ENCODE measurements around the gene STRBP.

GRCh38 chr9:123107639-123108285, 160.6 kb downstream of the STRBP start:
- no peak for TF ChIP-seq POLR2AphosphoS5 (IDR thresholded peaks at IDR 0.05; ENCODE audit: low read depth)
- TF ChIP-seq, protein P1, sequence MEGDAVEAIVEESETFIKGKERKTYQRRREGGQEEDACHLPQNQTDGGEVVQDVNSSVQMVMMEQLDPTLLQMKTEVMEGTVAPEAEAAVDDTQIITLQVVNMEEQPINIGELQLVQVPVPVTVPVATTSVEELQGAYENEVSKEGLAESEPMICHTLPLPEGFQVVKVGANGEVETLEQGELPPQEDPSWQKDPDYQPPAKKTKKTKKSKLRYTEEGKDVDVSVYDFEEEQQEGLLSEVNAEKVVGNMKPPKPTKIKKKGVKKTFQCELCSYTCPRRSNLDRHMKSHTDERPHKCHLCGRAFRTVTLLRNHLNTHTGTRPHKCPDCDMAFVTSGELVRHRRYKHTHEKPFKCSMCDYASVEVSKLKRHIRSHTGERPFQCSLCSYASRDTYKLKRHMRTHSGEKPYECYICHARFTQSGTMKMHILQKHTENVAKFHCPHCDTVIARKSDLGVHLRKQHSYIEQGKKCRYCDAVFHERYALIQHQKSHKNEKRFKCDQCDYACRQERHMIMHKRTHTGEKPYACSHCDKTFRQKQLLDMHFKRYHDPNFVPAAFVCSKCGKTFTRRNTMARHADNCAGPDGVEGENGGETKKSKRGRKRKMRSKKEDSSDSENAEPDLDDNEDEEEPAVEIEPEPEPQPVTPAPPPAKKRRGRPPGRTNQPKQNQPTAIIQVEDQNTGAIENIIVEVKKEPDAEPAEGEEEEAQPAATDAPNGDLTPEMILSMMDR (IDR thresholded peaks at IDR 0.05; ENCODE audit: insufficient read depth, low read length) = no peak
- TF ChIP-seq, protein P2, sequence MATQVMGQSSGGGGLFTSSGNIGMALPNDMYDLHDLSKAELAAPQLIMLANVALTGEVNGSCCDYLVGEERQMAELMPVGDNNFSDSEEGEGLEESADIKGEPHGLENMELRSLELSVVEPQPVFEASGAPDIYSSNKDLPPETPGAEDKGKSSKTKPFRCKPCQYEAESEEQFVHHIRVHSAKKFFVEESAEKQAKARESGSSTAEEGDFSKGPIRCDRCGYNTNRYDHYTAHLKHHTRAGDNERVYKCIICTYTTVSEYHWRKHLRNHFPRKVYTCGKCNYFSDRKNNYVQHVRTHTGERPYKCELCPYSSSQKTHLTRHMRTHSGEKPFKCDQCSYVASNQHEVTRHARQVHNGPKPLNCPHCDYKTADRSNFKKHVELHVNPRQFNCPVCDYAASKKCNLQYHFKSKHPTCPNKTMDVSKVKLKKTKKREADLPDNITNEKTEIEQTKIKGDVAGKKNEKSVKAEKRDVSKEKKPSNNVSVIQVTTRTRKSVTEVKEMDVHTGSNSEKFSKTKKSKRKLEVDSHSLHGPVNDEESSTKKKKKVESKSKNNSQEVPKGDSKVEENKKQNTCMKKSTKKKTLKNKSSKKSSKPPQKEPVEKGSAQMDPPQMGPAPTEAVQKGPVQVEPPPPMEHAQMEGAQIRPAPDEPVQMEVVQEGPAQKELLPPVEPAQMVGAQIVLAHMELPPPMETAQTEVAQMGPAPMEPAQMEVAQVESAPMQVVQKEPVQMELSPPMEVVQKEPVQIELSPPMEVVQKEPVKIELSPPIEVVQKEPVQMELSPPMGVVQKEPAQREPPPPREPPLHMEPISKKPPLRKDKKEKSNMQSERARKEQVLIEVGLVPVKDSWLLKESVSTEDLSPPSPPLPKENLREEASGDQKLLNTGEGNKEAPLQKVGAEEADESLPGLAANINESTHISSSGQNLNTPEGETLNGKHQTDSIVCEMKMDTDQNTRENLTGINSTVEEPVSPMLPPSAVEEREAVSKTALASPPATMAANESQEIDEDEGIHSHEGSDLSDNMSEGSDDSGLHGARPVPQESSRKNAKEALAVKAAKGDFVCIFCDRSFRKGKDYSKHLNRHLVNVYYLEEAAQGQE (IDR thresholded peaks at IDR 0.05; ENCODE audit: insufficient replicate concordance, low read depth) = no peak
- TF ChIP-seq SPI1 (IDR thresholded peaks at IDR 0.05; ENCODE audit: borderline replicate concordance, low read depth) = no peak

Data from HL-60 (cell line).